Amniotic epithelial cell (primary cell): ENCODE data around the gene FOXF2.

Experiments
- DNase-seq: peaks from one replicate; pipeline ENCODE4 v3.0.0-alpha.2; 2010; ENCODE audit warnings: low read depth

FOXF2 gene

GRCh38 chr6:1407499-1407990 is 18.2 kb downstream of the FOXF2 start:
- DNase-seq, result no peak

- DNase-seq, result no peak
Measured at GRCh38 chr6:1409774-1410465, 20.5 kb downstream of the FOXF2 start.

- no peak for DNase-seq
Measured at GRCh38 chr6:1412901-1413300, 23.5 kb downstream of the FOXF2 start.

- no peak for DNase-seq
Measured at GRCh38 chr6:1415416-1416063, 26.2 kb downstream of the FOXF2 start.

GRCh38 chr6:1416191-1416760 is 26.9 kb downstream of the FOXF2 start:
- DNase-seq, result no peak

GRCh38 chr6:1416820-1417219 is 27.4 kb downstream of the FOXF2 start:
- no peak for DNase-seq

DNA sequence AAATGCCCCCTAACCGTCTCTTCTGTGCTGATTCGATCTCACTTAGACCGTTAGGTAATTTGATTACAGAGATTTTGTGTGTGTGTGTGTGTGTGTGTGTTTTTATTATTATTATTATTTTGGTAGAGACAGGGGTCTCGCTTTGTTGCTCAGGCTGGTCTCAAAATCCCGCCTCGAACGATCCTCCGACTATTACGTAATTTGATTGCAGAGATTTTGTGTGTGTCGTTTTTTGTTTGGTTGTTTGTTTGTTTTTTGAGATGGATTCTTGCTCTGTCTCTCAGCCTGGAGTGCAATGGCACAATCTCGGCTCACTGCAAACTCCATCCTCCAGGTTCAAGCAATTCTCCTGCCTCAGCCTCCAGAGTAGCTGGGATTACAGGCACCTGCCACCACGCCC is 28.3 kb downstream of the FOXF2 start:
- DNase-seq, result no peak

DNA sequence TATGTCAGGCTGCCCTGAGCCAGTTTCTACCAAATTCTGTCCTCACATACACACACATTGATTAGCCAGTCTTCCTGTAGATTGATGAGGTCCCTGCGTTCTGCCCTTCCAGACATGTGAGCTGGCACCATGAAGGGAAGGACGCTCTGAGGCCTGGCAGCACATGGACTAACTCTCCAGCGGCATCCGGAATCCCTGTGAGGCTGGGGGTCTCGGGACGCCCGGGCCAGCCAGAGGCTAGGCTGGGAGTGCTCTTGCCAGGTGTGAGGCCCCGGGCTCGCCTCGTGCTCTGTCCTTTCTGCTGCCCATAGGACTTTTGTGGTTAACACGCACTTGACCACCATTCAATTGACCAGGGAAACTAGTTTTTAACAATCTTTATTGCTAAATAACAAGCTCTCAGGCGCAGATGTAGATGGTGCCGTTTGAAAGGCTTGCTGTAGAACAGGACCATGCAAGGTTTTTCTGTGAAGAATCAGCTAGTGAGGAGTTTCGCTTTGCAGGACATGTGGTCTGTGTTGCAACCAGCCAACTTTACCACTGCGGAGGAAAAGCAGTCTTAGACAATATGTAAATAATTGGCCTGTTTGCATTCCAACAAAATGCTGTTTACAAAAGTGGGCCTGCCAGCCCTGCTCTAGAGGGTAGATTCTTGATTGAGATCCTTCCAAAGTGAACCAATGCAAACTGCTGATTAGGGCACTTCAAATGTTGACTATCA is 29.3 kb downstream of the FOXF2 start:
- DNase-seq, result no peak

GRCh38 chr6:1420382-1420781 is 31.0 kb downstream of the FOXF2 start:
- no peak for DNase-seq

- DNase-seq, result no peak
Measured at GRCh38 chr6:1422290-1422689, 32.9 kb downstream of the FOXF2 start.

DNA sequence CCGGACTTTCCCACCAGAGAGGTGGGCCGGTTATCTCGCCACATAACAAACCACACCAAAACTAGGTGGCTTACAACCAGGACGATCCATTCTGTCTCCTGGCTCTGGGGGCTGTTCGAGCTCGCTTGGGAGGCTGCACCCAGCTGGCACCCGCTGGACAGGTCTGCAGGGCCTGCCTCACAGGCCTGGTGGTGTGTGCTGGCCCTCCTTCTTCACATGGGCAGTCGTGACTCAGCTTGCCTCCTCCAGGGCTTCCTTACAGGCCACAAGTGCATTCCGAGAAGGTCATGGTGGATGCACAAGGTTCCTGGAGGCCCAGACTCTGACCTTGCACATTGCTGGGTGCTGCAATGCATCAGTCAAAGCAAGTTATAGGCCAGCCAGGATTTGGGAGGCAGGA is 34.2 kb downstream of the FOXF2 start:
- DNase-seq, result no peak

DNA sequence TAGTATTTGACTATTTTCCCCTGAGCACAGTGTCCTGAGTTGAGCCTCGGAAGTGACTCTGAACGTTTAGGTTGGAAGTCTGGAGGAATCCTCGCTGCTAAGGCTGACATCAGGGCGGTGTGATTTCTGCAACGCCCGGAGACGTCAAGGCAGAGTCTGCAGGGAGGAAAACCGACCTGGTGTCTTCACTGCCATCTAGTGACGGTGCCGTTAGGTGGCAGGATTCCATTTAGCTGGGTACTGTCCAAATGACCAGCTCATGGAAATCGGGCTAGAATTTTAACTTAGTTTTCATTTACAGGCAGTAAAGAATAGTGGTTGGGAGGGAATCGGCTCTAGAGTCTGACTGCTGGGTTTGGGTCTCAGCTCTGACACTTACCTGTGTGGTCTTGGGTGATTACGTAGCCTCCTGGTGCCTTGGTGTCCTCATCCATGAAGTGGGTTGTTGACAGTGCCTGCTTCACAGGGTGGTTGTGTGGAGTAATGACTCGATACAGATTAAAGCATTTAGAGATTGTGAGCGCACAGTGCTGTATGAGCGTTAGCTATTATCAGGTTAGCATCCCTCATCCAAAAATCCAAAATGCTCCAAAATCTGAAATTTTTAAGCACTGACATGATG is 35.0 kb downstream of the FOXF2 start:
- peak; percentile 27 for DNase-seq

- no peak for DNase-seq
Measured at GRCh38 chr6:1426416-1426815, 37.0 kb downstream of the FOXF2 start.

GRCh38 chr6:1435806-1436205 is 46.4 kb downstream of the FOXF2 start:
- no peak for DNase-seq

- peak; percentile 40 for DNase-seq
Measured at GRCh38 chr6:1436334-1437306, 47.2 kb downstream of the FOXF2 start.

DNA sequence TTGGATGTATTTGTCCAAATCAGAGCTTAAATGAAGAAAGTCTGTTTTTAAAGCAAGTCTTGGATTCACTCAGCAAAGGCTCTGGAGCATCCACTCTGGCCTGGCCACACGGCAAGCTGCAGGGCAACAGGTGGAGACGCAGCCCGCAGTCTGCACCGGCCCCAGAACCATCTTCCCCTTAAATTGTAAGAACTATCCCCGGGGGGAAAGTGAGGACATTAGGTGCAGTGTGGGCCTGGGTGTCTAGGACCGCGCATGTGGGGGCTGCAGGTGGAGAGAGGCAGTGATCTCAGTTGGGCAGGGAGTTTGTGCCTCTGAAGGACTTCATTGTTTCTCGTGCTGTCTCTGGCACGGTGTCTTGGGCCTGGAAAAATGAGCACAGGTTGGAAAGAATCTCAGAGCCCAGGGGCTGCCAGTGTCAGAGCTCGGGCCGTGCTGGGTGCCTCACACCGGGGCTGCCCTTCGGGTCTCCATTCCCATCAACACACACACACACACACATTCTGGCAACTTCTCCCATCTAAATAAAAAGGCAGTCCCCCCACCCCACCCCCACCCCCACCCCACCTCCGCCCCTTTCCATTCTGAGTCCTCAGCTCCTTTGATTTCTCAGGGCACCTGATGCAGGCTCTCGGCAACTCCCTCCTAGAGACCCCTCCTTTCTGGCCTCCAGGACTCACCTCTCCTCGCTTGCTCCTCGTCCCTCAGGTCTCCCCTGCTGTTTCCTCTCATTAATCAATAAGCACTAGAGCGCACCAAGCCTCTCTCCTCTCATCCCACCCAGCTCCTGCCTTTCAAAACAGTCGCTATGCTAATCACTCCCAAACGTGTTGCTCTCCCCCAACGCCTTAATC is 48.4 kb downstream of the FOXF2 start:
- DNase-seq, result no peak

DNA sequence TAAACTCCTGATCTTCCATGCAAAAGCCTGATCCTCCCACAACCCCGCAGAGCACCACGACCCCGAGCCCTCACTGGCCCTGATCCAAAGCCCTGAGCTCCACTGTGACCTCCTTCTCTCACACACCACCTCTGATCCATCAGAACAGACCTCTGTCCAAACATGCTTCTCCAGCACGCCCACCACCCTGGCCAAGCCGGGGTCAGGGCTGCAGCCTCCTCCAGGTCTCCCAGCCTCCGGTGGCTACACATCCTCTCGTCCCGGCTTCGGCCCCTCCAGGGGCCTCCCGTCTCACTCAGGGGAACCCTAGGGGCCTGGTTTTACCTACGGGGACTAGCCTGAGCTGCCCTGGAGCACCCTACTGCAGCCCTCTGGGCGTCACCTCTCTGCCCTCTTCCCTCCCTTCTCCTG is 49.1 kb downstream of the FOXF2 start:
- DNase-seq, result no peak

DNA sequence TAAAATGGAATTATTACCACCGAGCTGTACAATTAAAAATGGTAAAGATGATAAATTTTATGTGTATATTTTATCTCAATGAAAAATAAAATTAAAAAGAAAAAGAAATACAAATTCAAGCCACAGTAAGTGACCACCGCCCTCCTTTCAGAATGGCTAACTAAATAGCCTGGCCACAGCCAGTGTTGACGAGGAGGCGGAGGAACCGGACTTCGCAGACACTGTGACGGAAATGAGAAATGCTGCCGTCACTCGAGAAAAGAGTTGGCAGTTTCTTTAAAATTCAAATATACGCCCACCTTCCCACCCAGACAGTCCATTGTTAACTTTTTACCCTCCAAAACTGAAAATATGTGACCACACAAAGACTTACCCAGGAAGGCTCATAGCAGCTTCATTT is 50.0 kb downstream of the FOXF2 start:
- DNase-seq, result no peak

DNA sequence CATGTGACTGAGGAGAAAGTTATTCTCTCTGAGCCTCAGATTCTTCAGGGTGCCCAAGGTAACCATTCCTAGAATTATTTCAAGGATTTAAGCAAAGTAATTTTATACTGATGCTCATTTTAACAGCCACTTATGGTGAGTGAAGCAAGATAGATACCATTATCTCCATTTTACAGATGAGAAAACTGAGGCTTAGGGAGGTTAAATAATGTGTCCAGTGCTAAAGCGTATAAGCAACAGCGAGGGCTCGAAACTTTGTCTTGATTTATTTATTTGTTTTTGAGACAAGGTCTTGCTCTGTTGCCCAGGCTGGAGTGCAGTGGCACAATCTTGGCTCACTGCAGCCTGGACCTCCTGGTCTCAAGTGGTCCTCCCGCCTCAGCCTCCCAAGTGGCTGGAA is 53.6 kb downstream of the FOXF2 start:
- no peak for DNase-seq
